DOHH2 (cell line): ENCODE measurements around the gene IMPG1.

Source experiments
- EZH2phosphoT487 ChIP-seq: fragments of 200-600 bp; sonication (generic); IDR thresholded peaks from 2 replicates; pipeline ENCODE4 v1.6.1; 2017; ENCODE audit warnings: borderline replicate concordance, mild to moderate bottlenecking, antibody characterized with exemption, low read length, moderate library complexity, mixed read lengths
- TF ChIP-seq, protein P1 (sequence below): fragments of 200-600 bp; sonication (generic); IDR thresholded peaks from one replicate; pipeline ENCODE4 v1.5.1; 2014; ENCODE audit warnings: antibody characterized with exemption, mild to moderate bottlenecking, low read depth, low read length; ENCODE audit not compliant: poor library complexity, severe bottlenecking

DNA sequence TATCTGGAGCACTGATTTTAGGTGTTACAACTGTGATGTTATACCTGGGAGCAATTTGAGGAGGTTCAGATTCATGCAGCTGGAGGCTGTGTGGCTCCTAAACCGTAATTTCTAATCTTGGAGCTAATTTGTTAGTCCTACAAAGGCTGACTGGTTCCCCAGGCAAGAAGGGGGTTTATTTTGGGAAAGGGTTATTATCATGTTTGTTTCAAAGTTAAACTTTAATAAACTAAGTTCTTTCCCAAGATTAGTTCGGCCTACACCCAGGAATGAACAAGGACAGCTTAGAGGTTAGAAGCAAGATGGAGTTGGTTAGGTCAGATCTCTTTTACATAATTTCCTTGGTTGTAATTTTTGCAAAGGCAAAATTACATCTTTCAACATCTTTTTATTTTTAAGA lies 187.6 kb downstream of the IMPG1 start:
- TF ChIP-seq, protein P1, sequence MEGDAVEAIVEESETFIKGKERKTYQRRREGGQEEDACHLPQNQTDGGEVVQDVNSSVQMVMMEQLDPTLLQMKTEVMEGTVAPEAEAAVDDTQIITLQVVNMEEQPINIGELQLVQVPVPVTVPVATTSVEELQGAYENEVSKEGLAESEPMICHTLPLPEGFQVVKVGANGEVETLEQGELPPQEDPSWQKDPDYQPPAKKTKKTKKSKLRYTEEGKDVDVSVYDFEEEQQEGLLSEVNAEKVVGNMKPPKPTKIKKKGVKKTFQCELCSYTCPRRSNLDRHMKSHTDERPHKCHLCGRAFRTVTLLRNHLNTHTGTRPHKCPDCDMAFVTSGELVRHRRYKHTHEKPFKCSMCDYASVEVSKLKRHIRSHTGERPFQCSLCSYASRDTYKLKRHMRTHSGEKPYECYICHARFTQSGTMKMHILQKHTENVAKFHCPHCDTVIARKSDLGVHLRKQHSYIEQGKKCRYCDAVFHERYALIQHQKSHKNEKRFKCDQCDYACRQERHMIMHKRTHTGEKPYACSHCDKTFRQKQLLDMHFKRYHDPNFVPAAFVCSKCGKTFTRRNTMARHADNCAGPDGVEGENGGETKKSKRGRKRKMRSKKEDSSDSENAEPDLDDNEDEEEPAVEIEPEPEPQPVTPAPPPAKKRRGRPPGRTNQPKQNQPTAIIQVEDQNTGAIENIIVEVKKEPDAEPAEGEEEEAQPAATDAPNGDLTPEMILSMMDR, result no peak
- TF ChIP-seq EZH2phosphoT487, result no peak
